Heart right ventricle (tissue), 16 donors: Measurements from ENCODE around the gene SERPINA4. TPM values are rescaled to one million over a fixed set of nuclear protein-coding genes. Genes with fewer than 3 reads are reported as not detected.

Experiments
- ATAC-seq, 8 donors: fragments of 200-7000 bp; cut with Tn5 transposase; one replicate each; pipeline ENCODE4 v1.9.1; 2020; ENCODE audit warnings: mild to moderate bottlenecking in 8 of 8, moderate library complexity in 8 of 8, moderate number of reproducible peaks in 1 of 8
- DNase-seq, 2 donors: peaks; one replicate each; pipeline ENCODE4 v3.0.0-alpha.2; 2020
- H3K27ac ChIP-seq, 10 donors: fragments of 200-600 bp; sonication (generic) in 2 of 10; one replicate each; pipeline versions ENCODE4 v1.5.0 to v1.8.0; 2020 to 2022; ENCODE audit warnings: mild to moderate bottlenecking in 3 of 10
- H3K27me3 ChIP-seq, 7 donors: fragments of 200-600 bp; one replicate each; pipeline ENCODE4 v1.8.0; 2021 to 2022; ENCODE audit warnings: mild to moderate bottlenecking in 2 of 7
- H3K36me3 ChIP-seq, 9 donors: fragments of 200-600 bp; sonication (generic) in 1 of 9; one replicate each; pipeline versions ENCODE4 v1.5.0 to v1.8.0; 2020 to 2022; ENCODE audit warnings: mild to moderate bottlenecking in 2 of 9
- H3K4me1 ChIP-seq, 9 donors: fragments of 200-600 bp; sonication (generic) in 1 of 9; one replicate each; pipeline versions ENCODE4 v1.5.0 to v1.8.0; 2020 to 2022; ENCODE audit warnings: mild to moderate bottlenecking in 4 of 9
- H3K4me3 ChIP-seq, 10 donors: fragments of 200-600 bp; sonication (generic) in 2 of 10; one replicate each; pipeline versions ENCODE4 v1.5.0 to v1.8.0; 2020 to 2022; ENCODE audit warnings: mild to moderate bottlenecking in 7 of 10, moderate library complexity in 2 of 10
- H3K9me3 ChIP-seq, 11 donors: fragments of 200-600 bp in 10 of 11; sonication (generic) in 2 of 11; one replicate each; pipeline versions ENCODE4 v1.5.0 to v1.8.0; 2013 to 2022; ENCODE audit warnings: mild to moderate bottlenecking in 2 of 11, control low read depth in 1 of 11, moderate library complexity in 1 of 11
- CTCF ChIP-seq, 9 donors: fragments of 200-600 bp; sonication (generic) in 2 of 9; IDR thresholded peaks; one replicate each; pipeline versions ENCODE4 v1.5.0 to v1.8.0; 2021 to 2022; ENCODE audit warnings: antibody characterized with exemption in 9 of 9, mild to moderate bottlenecking in 5 of 9, moderate library complexity in 1 of 9
- WGBS, 2 donors: extraction: QIAGEN DNeasy Blood & Tissue Kit; methylation state at CpG; one replicate each; pipeline ENCODE4 v1.1.7; 2013; ENCODE audit warnings: inconsistent platforms in 1 of 2; 5-methylcytosine and 5-hydroxymethylcytosine counted together
- intact Hi-C, 10 donors: fragments of 100-400 bp; cut with DNase I; formaldehyde crosslinking; loops; one replicate each; pipeline versions ENCODE4 v1.11.1 to v1.14.2; 2022
- polyA plus RNA-seq, 2 donors: library from polyadenylated mRNA; stranded (reverse); fragments of 200-250 nt; gene quantifications; one replicate each; pipeline ENCODE4 v1.2.3, GENCODE V29; 2013
- total RNA-seq, 10 donors: library from RNA; stranded (reverse); fragmentation: NEBNext Ultra II Directional in 3 of 10; extraction: Animal tissue kit (Norgen Biotek cat#: 25700) in 3 of 10; gene quantifications; one replicate each; pipeline versions ENCODE4 v1.2.1 to v1.2.4, GENCODE V29; 2021 to 2023
- donor health status: Arrhythmogenic right ventricular cardiomyopathy.
- donor health status: ischemic (EF 13 %, LVEDD 7.1; RV severe dilation, severe dysfunction).
- donor health status: healthy with polysubstance abuse.
- donor health status: DM: no; HTN: yes; CAD: no.
- donor health status: DM: no; HTN: no; CAD: no.
- donor health status: ischemic (EF 25% LVEDD 6.9; RV normal size, moderate dysfunction).
- donor health status: ischemic (EF 25% LVEDD 5.7; RV mildly dilated, moderate dysfunction).
- donor health status: healthy.
- donor health status: DM: yes; HTN: yes; CAD: no.
- donor health status: Ischemic cardiomyopathy.
- donor health status: ischemic (EF 35%, LVEDD 5.7; RV mildly dilated, moderate dysfunction).
- donor health status: nonischemic (EF 11% LVEDD 7.7; RV severe dilation, severe dysfunction).
- donor health status: DM: yes; HTN: yes; CAD: no.
- donor health status: PGD.
- donor health status: ischemic (EF 29% LVEDD 5.4; RV normal size, mild dysfunction).
- donor health status: nonischemic (EF 23%, LVEDD 6.1; RV moderate dilation, normal function).

The SERPINA4 gene
- total and polyA plus RNA-seq, 12 donors, result not detected

GRCh38 chr14:94598816-94599655 lies 37.8 kb downstream of the SERPINA4 start:
- Histone ChIP-seq H3K4me3 (no peak overlapping the region), H3K36me3 (no peaks in the 10 kb centered on the region), H3K9me3 (no peaks in the 10 kb centered on the region), H3K27ac (peak overlapping the region in 5 of 10 donors; percentile 9 to 77 (median 56)), H3K4me1 (peaks cover 4 to 43% (median 29%) of the 10 kb centered on the region in 9 donors), H3K27me3 (no peaks in the 10 kb centered on the region)
- intact Hi-C loops, result no loop called here
- DNase-seq (peak in 1 of 2 donors; percentile 40), ATAC-seq (peak in 6 of 8 donors; percentile 17 to 83 (median 50))
- TF ChIP-seq CTCF (IDR thresholded peaks at IDR 0.05), result no peak
- WGBS, 2 donors, result 64 to 67% methylated on average over 11 of the region's 11 CpGs

GRCh38 chr14:94599656-94600004 lies 38.4 kb downstream of the SERPINA4 start:
- Histone ChIP-seq H3K9me3 (no peaks in the 10 kb centered on the region), H3K27me3 (no peaks in the 10 kb centered on the region), H3K4me3 (no peak overlapping the region), H3K36me3 (no peaks in the 10 kb centered on the region), H3K4me1 (peaks cover 4 to 43% (median 29%) of the 10 kb centered on the region in 9 donors), H3K27ac (peak overlapping the region in 6 of 10 donors; percentile 9 to 77 (median 54))
- TF ChIP-seq CTCF (IDR thresholded peaks at IDR 0.05), result no peak
- ATAC-seq (peak in 1 of 8 donors; percentile 3), DNase-seq (no peak)
- intact Hi-C loops, result no loop called here
- 36 to 43% methylated on average over 3 of the region's 3 CpGs for WGBS, 2 donors

- H3K27ac ChIP-seq, result peak overlapping the region in 8 of 10 donors; percentile 44 to 77 (median 64)
- intact Hi-C loops, result no loop called here
- H3K9me3 ChIP-seq, result no peaks in the 10 kb centered on the region
- no peak overlapping the region for H3K4me3 ChIP-seq
- 80 to 84% methylated on average over 11 of the region's 11 CpGs for WGBS, 2 donors
- no peak for TF ChIP-seq CTCF (IDR thresholded peaks at IDR 0.05)
- H3K27me3 ChIP-seq, result no peaks in the 10 kb centered on the region
- H3K36me3 ChIP-seq, result no peaks in the 10 kb centered on the region
- DNase-seq, result no peak
- H3K4me1 ChIP-seq, result peaks cover 4 to 43% (median 29%) of the 10 kb centered on the region in 9 donors
- no peak for ATAC-seq
These were observed 38.9 kb downstream of the SERPINA4 start for GRCh38 chr14:94600148-94600545.

GRCh38 chr14:94601884-94602391 lies 40.7 kb downstream of the SERPINA4 start:
- Histone ChIP-seq H3K27me3 (no peaks in the 10 kb centered on the region), H3K4me1 (peaks cover 4 to 45% (median 29%) of the 10 kb centered on the region in 9 donors), H3K27ac (peak overlapping the region; percentile 9 to 77 (median 57)), H3K36me3 (no peaks in the 10 kb centered on the region), H3K9me3 (no peaks in the 10 kb centered on the region), H3K4me3 (no peak overlapping the region)
- peak; percentile 77 to 89 (median 81) for ATAC-seq
- intact Hi-C loops, result no loop called here
- peak; percentile 60 to 67 for DNase-seq
- TF ChIP-seq CTCF (IDR thresholded peaks at IDR 0.05), result no peak
- 17 to 35% methylated on average over 6 of the region's 6 CpGs for WGBS, 2 donors
